ENCODE measurements around the gene ETF1.

Gene ETF1

GRCh38 chr5:138466900-138467710, 75.9 kb downstream of the ETF1 start:
- peak; percentile 20 for DNase-seq (ENCODE audit: low read depth)
- H3K4me3 ChIP-seq (ENCODE audit: low read depth, low read length) = peak overlapping the region; percentile 83
- no peak for TF ChIP-seq CTCF (conservative IDR thresholded peaks at IDR 0.05; ENCODE audit: low read depth, low read length)

- H3K4me3 ChIP-seq (ENCODE audit: low read depth, low read length) = peak overlapping the region; percentile 83
- TF ChIP-seq CTCF (conservative IDR thresholded peaks at IDR 0.05; ENCODE audit: low read depth, low read length) = no peak
- peak; percentile 42 for DNase-seq (ENCODE audit: low read depth)
These were observed 76.7 kb downstream of the ETF1 start for GRCh38 chr5:138466125-138466899.

DNA sequence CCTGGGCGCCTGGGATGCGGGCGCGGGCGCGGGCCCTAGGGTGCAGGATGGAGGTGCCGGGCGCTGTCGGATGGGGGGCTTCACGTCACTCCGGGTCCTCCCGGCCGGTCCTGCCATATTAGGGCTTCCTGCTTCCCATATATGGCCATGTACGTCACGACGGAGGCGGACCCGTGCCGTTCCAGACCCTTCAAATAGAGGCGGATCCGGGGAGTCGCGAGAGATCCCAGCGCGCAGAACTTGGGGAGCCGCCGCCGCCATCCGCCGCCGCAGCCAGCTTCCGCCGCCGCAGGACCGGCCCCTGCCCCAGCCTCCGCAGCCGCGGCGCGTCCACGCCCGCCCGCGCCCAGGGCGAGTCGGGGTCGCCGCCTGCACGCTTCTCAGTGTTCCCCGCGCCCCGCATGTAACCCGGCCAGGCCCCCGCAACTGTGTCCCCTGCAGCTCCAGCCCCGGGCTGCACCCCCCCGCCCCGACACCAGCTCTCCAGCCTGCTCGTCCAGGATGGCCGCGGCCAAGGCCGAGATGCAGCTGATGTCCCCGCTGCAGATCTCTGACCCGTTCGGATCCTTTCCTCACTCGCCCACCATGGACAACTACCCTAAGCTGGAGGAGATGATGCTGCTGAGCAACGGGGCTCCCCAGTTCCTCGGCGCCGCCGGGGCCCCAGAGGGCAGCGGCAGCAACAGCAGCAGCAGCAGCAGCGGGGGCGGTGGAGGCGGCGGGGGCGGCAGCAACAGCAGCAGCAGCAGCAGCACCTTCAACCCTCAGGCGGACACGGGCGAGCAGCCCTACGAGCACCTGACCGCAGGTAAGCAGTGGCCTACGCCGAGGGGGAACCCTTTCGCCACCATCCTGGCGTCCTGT, 77.5 kb downstream of the ETF1 start, which contains the start of gene EGR1:
TSS of gene EGR1 (plus strand) at position 219 of the 864 bp plus-strand sequence. CDS start at position 502, 283 bp downstream.
- peak; percentile 97 for DNase-seq (ENCODE audit: low read depth)
- peak within 1 kb of the TSS; percentile 83 for H3K4me3 ChIP-seq (ENCODE audit: low read depth, low read length)
- TF ChIP-seq CTCF (conservative IDR thresholded peaks at IDR 0.05; ENCODE audit: low read depth, low read length) = no peak

GRCh38 chr5:138464388-138465260, 78.4 kb downstream of the ETF1 start:
- H3K4me3 ChIP-seq (ENCODE audit: low read depth, low read length) = peak overlapping the region; percentile 83
- peak; percentile 100 for DNase-seq (ENCODE audit: low read depth)
- TF ChIP-seq CTCF (conservative IDR thresholded peaks at IDR 0.05; ENCODE audit: low read depth, low read length) = no peak

GRCh38 chr5:138464008-138464387, 79.0 kb downstream of the ETF1 start:
- peak; percentile 68 for TF ChIP-seq CTCF (conservative IDR thresholded peaks at IDR 0.05; ENCODE audit: low read depth, low read length)
- peak overlapping the region; percentile 83 for H3K4me3 ChIP-seq (ENCODE audit: low read depth, low read length)
- peak; percentile 98 for DNase-seq (ENCODE audit: low read depth)
